Activated CD4-positive, alpha-beta T cell treated with anti-CD3 and anti-CD28 coated beads, Interleukin-2, amount 50 U/mL, for 16 hours (primary cell): ENCODE results near the gene ALDH1L1.
A peak's percentile ranks its signal among the peaks of the same experiment; 100 is the strongest.

Source experiments
- DNase-seq: peaks from one replicate; pipeline ENCODE4 v3.0.0-alpha.2; 2020

Gene ALDH1L1

DNA sequence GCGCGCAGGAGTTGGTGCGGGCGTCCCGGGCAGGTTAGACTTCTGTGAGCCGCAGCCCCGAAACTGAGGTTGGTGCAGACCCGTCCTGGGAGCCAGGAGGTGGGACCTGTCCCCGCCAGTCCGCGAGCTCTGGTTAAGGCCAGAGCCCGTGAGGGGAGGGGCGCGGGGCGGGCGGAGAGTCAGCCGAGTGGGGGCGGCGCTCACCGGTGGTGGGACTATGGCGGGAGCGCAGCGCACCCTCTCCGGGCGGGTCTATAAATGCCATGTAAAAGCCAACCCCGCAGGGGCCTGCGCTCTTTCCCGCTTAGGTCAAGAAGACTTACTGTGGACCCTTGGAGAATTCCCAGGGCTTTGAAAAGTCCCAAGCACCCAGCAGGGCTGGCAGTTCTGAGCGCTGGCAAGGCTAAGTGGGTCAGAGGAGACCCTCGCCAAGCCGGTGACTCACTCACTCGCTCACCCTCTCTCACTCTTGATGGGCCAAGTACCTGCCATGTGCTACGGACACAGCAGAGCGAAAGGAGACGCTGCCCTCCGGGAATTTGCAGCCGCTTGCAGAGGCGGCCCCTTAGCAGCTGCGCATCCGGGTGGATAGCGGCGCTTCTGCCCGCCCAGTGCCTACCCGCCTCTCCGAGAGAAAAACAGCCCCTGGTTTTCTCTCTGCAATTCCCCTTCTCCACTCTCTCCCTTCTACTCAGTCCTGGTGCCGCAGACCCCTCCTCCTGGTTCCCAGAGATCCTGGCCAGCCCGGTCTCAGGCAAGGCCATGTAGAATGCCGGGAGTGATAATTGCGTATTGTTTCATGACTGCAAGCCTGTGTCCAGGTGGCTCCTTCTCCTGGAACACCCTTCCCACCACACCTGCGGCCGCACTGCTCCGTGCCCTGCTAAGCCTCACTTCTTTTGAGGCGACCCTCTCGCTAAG is at the start of gene ALDH1L1:
Gene ALDH1L1 (minus strand): TSS at position 110 of the 921 bp plus-strand sequence. CDS start 19,607 bp downstream, outside the sequence.
- no peak for DNase-seq

DNA sequence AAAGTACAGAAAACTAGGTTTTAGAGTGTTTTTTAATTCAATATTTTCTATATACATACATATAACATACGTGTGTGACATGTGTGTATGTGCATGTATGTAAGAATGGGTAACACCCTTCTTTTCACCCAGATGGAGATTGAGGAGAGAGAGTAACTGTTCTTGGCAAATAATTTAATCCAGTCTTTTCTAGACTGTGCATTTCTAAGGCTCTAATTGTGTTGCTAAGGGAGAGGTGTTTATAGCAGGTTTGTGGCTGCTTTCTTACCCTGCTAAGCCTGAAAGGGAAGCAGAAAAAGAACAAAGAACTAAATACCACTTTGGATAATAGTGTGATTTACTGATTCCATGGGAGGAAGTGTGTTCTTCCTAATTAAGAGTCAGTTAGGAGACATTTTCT is 46.0 kb upstream of the ALDH1L1 start:
- no peak for DNase-seq

DNA sequence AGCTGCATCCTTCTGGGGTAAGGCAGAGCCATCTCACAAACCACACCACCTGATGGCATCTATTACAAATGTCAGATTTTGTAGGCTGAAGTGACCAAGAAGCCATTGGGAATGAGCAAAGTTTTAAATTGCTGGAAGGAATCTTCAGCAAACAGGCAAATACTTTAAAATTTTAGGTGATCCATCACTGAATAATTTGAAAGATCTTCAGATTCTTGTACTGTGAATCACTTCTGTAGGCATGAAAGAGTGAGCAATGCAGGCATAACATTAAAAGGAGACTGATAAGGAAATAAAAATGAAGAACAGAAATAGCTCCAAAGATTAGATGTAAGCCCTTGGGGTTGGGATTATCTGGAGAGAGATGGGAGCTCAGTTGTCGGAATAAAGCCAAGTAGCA is 36.0 kb upstream of the ALDH1L1 start:
- no peak for DNase-seq

DNA sequence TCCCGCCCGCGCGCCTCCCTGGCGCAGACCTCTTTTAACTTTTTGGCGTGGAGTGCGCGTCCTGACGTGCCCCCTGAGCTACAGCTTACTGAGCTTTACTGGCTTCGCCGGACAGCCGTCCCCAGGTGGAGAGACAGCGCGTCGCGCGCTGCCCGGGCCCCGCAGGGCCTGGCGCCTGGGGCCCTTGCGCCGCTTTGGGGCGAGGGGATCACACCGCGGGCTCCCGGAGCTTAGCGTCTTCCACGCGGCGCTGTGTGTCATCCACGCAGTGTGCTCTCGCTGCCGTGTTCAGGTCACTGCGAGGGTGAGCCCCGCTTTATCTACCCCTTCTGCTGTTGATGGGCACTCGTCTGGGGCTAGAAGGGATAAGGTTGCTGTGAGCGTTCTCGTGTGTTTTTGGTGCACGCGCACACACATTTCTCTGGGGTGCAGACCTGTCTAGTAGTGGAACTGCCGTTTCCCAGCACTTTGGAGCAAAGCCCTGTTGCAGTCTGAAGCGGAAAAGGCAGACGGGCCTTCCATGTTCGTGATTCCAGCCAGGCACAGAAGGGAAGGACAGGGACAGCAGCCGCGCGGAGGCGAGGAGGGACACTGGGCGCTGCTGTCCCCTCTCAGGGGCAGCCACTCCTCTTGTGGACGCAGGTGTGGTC is 33.1 kb upstream of the ALDH1L1 start:
- DNase-seq = no peak

DNA sequence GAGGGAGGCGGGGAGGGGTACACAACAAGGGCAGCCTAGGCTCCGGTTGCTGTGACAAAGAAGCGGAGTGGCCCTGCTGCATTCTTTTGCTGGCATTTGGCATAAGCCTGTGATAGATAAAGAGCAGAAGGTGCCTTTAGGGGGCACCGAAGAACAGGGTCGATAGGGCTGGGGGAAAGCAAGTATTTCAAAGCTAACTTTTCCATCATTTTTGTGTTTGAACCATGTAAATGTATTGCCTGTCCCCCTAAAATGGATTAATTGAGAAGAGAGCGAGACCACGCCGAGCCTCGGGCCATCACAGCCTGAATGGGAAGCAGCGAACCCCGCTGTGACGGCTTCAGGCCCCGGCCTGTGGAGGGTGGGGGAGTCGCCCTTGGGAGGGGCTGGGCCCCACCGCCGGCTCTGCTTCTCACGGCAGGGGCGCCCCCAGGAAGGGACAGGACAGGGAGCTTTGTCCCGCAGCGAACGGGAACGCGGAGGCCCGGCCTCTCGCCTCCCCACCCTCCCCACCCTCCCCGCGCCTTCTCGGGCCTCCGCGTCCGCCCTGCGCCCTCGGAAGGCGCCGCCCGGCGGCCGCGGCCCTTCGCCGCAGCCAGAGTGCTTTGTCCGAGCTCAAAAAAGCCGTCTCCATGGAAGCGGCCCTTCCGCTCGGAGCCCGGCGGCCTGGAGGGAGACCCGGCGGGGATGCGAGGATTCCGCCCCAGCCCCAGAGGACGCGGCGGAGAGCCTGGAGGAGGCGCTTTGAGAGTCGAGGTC is 32.4 kb upstream of the ALDH1L1 start:
- no peak for DNase-seq

DNA sequence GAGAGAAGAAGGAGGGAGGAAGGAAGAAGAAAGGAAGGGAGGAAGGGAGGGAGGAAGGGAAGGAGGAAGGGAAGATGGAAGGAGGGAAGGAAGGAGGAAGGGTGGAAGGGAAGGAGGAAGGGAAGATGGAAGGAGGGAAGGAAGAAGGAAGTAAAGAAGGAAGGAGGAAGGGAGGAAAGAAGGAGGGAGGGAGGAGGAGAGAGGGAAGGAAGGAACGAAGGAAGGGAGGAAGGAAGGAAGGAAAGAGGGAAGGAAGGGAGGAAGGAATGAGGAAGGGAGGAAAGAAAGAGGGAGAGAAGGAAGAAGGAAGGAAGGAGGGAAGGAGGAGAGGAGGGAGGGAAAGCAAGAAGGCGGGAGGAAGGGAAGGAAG is 31.8 kb upstream of the ALDH1L1 start:
- no peak for DNase-seq

DNA sequence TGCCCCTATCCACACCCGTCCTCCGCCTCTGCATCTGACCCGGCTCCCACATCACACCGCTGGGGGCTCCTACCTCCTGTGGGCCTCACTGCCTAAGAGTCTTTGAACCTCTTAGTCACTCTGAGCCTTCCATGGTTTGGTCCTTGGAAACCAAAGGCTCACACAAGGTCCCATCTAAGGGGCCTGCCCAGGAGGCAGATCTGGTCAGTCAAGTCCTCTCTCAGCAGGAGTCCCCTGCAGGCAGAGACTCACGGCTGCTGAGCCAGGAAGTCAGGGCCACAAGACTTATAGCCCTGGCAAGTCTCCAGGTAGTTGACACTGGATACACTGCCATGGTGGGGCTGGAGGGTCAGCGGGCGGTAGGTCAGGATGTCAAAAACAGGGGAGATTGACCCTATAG is 31.2 kb upstream of the ALDH1L1 start:
- DNase-seq = no peak

DNA sequence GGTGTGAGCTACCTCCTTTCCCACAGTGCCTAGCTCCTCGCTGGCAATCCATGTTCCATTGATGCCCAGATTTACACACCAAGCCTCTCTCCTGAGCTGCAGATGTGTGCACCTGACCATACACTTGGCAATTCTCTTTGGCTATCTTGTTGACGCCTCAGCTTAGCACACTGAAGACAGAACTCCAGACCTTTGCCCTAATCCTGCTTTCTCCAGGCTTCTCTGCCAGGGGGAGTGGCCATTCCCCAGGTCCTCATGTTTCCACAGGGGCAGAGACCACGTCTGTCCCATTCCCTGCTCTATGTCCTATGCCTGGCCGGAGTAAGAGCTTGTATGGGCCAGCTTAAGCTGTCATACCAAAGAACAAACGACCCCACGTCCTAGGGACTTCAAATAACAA is 30.2 kb upstream of the ALDH1L1 start:
- no peak for DNase-seq

DNA sequence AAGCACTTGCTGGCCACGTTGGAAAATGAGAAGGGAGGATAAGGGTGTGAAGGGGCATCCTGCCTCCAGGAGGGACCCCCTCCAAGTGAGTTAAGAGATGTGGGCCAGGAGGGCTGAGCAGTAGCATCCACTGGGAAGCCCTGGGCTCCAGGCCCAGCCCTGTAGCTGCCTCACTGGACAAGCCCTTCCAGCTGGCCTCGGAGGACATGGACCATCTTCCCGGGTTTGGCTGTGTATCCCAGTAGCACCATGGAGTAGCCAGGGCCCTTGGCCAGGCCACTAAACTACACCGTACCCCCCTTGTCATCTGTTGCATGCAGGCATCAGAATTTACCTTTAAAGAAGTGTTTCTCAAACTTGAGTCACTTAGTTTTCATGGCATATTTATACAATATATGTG is 29.4 kb upstream of the ALDH1L1 start:
- DNase-seq = no peak

DNA sequence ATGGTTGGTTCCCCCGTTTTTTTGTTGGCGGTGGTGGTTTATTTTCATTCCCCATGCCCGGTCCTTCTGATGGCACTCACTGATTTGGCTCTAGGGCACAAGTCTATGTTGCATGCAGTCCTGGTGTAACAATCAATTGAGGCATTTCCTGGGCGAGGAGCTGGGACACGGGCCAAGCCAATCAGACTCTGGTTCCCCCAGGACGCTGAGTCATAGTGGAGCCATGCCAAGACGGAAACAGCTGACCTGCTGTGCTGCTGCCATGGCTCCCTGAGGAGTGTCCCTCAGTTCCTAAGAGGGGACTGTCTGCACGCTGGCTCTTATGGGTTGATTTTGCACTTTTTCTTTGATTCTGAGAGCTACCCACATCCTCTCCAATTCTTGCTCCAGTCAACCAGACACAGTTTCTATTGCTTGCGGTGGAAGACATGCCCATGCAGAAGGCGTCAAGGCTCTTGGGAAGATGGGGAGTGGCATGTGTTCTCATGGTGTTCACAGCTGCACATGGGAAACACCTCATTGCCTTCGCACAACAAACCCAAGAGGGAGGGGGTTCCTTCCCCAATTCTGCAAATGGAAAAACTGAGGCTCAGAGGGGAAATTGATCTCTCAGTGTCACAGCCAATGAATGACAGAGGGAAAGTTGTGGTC is 28.3 kb upstream of the ALDH1L1 start:
- no peak for DNase-seq

DNA sequence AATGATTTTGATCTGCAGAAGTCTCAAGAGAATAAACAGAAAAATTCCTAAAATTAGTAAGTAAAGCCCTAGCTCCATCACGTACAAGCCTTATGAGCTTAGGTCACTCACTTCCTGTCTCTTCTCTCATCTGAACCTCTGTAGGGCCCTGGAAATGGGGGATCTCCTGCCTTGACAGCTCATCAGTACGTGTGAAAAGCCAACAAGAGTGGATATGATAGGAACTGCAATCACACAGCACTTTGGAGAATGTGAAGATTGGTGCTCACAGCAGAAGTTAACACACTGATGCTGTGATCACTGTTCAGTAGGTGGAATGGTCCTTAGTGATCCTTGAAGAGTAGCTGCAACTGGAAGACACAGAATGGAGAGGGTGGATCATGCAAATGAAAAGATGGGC is 27.8 kb upstream of the ALDH1L1 start:
- no peak for DNase-seq

DNA sequence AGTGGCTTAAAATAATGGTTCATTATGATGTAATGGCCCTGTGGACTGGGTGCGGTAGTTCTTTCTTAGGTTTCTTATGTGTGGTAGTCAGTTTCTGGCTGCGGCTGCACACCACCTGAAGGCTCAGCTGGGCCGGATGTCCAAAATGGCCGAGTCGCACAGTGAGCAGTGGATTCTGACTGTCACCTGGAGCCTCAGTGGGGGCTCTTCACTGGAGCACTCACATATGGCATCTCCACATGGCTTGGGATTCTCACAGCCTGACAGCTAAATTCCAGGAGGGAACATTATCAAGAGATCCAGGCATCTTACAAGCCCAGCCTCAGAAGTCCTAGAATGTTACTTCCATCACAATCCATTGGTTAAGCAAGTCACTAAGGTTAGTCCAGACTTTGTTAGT is 26.8 kb upstream of the ALDH1L1 start:
- no peak for DNase-seq

DNA sequence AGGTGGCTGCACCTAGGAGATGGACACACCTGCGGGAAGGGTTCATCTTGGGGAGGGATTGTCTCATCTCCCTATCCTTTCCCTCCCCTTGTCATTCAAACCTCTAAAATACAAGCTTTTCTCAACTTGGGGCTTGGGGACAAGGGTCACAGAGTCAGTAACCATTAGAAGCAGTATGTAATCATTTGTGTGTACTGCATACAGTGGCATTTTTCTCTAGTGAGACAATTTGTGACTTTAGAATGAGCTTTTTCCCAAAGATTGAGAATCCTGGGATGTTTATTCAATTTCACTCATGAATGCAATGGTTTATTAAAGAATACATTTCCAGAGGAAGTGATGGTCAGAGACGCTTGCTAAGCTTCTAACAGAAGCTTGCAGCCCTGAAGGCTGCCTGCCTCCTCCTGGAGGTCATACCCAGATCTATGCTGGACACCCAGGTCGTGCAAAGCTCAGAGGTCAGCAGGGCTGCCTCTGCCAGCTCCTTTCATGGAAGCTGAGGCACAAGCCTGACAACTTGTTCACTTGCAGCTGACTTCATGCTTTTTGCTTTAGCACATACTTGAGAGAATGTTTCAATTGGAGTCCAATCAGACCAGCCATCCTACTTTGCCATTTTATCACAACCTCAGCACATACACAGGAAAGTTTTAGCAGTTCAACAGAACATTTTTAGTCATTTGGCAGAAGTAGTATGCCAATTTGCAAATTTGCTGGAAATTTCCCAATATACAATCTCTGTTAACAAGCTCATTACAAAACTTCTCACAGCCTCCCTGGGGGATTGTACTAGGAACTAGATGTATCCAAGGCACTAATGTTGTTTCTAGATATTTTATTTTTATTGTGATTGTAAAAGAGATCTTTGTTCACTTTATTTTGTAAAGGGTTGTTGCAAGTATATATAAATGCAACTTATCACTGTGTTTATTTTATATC is 25.6 kb upstream of the ALDH1L1 start:
- no peak for DNase-seq

DNA sequence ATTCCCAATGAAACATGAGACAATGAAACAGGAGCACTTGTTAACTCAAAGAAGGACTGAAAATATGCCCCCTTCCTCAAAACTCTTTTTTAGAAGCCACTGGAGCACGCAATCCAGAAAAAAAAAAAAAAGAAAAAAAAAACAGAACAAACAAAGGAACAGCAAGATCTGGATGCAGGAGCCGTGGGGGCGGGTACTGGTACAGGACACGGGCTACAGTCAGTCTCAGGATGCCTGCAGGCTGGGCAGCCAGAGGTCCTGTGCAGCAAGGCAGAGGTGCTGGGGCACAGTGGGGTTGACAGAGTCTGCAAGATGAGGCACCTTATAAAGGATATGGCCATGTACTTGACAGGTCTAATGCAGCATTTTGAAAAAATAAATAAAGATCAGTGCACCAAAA is 22.3 kb upstream of the ALDH1L1 start:
- DNase-seq = no peak

DNA sequence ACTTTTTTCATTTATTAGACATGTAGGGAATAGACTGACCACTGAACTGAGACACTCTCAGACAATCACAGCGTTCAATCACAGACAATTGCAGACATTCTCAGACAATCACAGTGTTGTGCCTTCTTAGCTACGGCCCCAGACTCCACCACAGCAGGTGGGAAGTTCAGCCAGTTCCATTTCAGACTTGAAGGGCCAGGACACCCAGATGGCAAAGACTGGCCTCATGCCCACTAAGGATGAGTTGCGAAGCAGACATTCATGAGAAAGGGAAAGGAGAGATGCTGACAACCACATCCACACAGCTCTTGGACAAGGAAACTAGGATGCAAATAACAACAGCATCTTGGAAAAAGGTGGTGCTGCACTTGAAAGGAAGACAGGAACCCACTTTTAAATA is 21.9 kb upstream of the ALDH1L1 start:
- DNase-seq = no peak

DNA sequence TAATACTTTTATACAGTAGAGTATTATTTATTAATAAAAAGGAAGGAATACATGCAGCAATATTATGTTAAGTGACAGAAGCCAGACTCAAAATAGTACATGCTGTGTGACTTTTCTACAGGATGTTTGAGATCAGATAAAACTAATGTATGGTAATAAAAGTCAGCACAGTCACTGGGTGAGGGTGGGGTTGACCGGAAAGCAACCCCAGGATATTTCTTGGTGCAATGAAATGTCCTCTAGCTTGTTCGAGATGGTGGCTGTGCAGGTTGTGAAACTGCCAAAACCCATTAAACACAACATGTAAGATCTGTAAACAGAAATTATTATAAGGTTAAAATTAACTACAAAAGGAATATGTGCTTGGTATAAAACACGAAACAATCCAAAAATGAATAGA is 20.8 kb upstream of the ALDH1L1 start:
- no peak for DNase-seq

DNA sequence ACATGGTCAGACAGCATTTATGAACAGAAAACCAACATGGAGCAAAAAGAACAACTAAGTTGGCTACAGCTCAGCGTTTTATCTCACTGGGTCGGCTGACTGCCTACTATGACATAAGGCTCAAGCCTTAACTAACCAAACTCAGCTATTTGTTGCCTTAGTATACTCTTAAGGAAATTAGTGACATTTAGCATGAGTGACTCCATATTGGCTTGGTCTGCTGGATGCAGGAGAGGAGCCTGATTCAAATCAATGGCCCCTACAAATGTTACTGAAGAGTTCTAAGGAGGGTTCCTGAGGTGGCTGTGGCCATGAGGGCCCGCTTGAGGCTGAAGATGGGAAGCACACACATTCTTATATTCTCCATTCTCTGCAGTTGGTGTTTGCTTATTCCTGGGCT is 20.1 kb upstream of the ALDH1L1 start:
- no peak for DNase-seq

DNA sequence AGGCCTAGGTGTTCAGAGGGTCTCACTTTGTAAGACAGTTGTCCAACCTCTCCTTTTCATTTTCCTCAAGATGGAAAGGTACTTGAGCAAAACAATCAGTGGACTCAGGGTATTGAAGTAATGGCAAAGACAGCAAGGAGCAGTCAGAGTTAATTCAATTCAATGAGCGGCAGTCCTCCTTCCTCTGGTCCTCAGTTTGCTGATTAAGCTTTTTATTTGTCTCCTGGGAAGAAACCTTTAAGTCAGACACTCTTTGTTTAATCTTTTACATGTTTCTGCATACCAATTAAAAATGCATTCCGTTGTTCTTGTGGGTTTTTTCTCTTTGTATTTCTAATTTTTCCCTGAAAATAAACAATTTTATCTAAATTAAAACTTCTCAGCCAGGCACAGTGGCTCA is 18.9 kb upstream of the ALDH1L1 start:
- DNase-seq = no peak

DNA sequence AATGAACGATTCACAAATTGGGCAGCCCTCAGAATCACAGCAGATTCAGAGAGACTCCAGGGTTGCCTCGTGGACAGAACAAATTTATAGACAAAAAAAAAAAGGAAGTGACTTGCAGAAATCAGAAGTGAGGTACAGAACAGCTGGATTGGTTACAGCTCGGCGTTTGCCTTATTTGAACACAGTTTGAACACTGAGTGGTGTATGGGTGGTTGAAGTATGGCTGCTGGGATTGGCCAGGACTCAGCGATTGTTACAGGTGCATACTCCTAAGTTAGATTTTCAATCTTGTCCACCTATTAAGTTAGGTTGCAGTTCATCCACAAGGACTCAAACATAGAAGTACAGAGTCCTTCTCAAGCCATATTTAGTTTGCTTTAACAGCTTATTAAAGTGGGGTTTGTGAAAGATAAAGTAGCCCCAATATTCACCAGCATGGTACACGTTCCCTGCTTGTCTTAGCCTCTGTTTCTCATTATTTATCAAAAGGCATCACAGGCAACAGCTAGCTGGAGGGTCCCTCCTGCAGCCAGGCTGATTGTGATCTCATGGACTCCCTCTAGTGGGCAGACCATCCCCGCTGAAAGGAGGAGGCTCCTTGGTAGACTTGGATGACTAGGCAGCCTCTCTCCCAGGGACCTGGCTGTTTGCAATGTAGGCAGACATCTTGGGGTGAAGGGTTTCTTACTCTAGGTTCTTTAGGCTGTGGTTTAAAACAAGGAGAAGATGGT is 17.6 kb upstream of the ALDH1L1 start:
- peak; percentile 51 for DNase-seq

DNA sequence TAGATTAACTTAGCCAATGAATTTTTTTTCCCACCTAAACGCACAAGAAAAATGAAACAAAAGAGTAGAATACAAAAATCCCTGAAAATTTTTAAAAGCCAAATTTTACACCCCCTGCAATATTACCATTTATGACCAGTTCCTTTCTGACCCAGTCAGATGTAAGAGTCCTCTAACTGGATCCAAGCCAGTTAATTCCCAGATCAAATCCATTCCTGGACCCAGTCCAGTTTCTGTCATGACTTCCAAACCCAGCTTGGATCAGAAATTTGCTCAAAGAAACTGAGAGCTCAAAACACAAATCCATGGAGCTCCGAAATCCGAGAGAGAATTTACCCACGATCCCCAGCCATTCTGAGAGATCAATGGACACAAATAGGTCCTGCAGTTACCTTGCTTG is 17.0 kb upstream of the ALDH1L1 start:
- DNase-seq = no peak

DNA sequence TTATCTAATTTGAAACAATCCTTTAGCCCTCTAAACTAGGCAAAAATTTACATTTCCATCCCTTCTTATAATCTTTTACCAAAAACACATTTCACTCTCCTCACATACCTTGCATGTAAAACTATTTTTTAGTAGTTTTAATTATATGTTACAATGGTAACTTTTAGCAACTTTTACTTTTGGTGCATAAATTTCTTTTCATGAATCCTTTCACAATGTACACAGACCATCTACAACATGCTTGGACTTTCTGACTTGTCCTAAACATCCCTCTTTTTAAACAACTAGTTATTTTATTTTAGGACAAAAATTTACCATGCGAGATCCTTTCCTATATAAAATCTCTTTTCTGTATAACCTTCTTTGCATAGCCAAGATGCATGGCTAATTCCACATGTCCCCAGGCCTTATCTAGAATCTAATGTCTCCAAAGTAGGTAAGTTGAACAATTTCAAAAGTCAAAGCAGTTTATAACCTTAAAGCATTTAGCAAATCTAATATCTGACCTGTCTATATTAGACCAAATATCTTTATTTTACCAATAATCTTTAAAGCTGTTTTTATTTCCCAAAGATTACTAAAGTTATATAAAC is 14.4 kb upstream of the ALDH1L1 start:
- no peak for DNase-seq
